Measurements from ENCODE around the gene KRT73. TPM values are rescaled to one million over a fixed set of nuclear protein-coding genes. Genes with fewer than 3 reads are reported as not detected.

Gene KRT73
- total RNA-seq, 2 donors from 2014 or later: not detected

- WGBS, 2 experiments (ENCODE audit: insufficient coverage in 1 of 2, insufficient read length in 1 of 2): 78 to 90% methylated on average over 2 to 3 of the region's 3 CpGs
- H3K9me3 ChIP-seq (ENCODE audit: control insufficient read depth, low read length): no peaks in the 10 kb centered on the region
- no peak overlapping the region for H3K4me3 ChIP-seq (ENCODE audit: low read length)
- no peaks in the 10 kb centered on the region for H3K4me1 Mint-ChIP-seq
- H3K4me1 ChIP-seq (ENCODE audit: control insufficient read depth, insufficient read depth, low read length): peaks cover 4% of the 10 kb centered on the region
- no peak for TF ChIP-seq CTCF (conservative IDR thresholded peaks at IDR 0.05)
- peaks cover 58% of the 10 kb centered on the region for H3K27me3 ChIP-seq (ENCODE audit: control insufficient read depth, insufficient read depth, low read length, poor library complexity, severe bottlenecking)
- no peak for DNase-seq
- H3K36me3 Mint-ChIP-seq (ENCODE audit: low read depth): no peaks in the 10 kb centered on the region
- H3K9me3 Mint-ChIP-seq: no peaks in the 10 kb centered on the region
- no peak overlapping the region for H3K4me3 Mint-ChIP-seq
- H3K27ac Mint-ChIP-seq: no peak overlapping the region
- H3K9ac ChIP-seq (ENCODE audit: extremely low read depth, low read length, poor library complexity, severe bottlenecking): no peak overlapping the region
- no peak overlapping the region for H3K27ac ChIP-seq (ENCODE audit: low read depth, low read length)
- H3K36me3 ChIP-seq (ENCODE audit: control insufficient read depth, insufficient read depth, low read length): no peaks in the 10 kb centered on the region
- peaks cover 41% of the 10 kb centered on the region for H3K27me3 Mint-ChIP-seq (ENCODE audit: insufficient read depth)
Measured at GRCh38 chr12:52666471-52666870, 48.1 kb upstream of the KRT73 start.

- peaks cover 34% of the 10 kb centered on the region for H3K27me3 ChIP-seq (ENCODE audit: control insufficient read depth, insufficient read depth, low read length, poor library complexity, severe bottlenecking)
- H3K9ac ChIP-seq (ENCODE audit: extremely low read depth, low read length, poor library complexity, severe bottlenecking): no peak overlapping the region
- H3K4me1 ChIP-seq (ENCODE audit: control insufficient read depth, insufficient read depth, low read length): peaks cover 4% of the 10 kb centered on the region
- H3K27ac Mint-ChIP-seq: no peak overlapping the region
- H3K27ac ChIP-seq (ENCODE audit: low read depth, low read length): no peak overlapping the region
- H3K4me3 Mint-ChIP-seq: no peak overlapping the region
- no peaks in the 10 kb centered on the region for H3K9me3 Mint-ChIP-seq
- no peak for DNase-seq
- H3K36me3 ChIP-seq (ENCODE audit: control insufficient read depth, insufficient read depth, low read length): no peaks in the 10 kb centered on the region
- H3K27me3 Mint-ChIP-seq (ENCODE audit: insufficient read depth): peaks cover 35% of the 10 kb centered on the region
- no peaks in the 10 kb centered on the region for H3K9me3 ChIP-seq (ENCODE audit: control insufficient read depth, low read length)
- H3K4me1 Mint-ChIP-seq: no peaks in the 10 kb centered on the region
- no peaks in the 10 kb centered on the region for H3K36me3 Mint-ChIP-seq (ENCODE audit: low read depth)
- no peak for TF ChIP-seq CTCF (conservative IDR thresholded peaks at IDR 0.05)
- no peak overlapping the region for H3K4me3 ChIP-seq (ENCODE audit: low read length)
Measured at GRCh38 chr12:52663420-52663819, 45.1 kb upstream of the KRT73 start.

GRCh38 chr12:52662918-52663229 is 44.5 kb upstream of the KRT73 start:
- TF ChIP-seq CTCF (conservative IDR thresholded peaks at IDR 0.05): no peak
- DNase-seq: no peak
- Mint-ChIP-seq H3K36me3 (ENCODE audit: low read depth) (no peaks in the 10 kb centered on the region), H3K4me3 (no peak overlapping the region), H3K4me1 (no peaks in the 10 kb centered on the region), H3K27me3 (ENCODE audit: insufficient read depth) (peaks cover 37% of the 10 kb centered on the region), H3K9me3 (no peaks in the 10 kb centered on the region), H3K27ac (no peak overlapping the region)
- Histone ChIP-seq H3K36me3 (ENCODE audit: control insufficient read depth, insufficient read depth, low read length) (no peaks in the 10 kb centered on the region), H3K4me1 (ENCODE audit: control insufficient read depth, insufficient read depth, low read length) (peaks cover 4% of the 10 kb centered on the region), H3K27ac (ENCODE audit: low read depth, low read length) (no peak overlapping the region), H3K4me3 (ENCODE audit: low read length) (no peak overlapping the region), H3K9ac (ENCODE audit: extremely low read depth, low read length, poor library complexity, severe bottlenecking) (no peak overlapping the region), H3K9me3 (ENCODE audit: control insufficient read depth, low read length) (no peaks in the 10 kb centered on the region), H3K27me3 (ENCODE audit: control insufficient read depth, insufficient read depth, low read length, poor library complexity, severe bottlenecking) (peaks cover 34% of the 10 kb centered on the region)

All from endodermal cell (in vitro differentiated cells).